AG09309 (cell line): Measurements from ENCODE around the gene FFAR1.

Experiments used
- DNase-seq: peaks from one replicate; pipeline ENCODE4 v3.0.0-alpha.2; 2010; ENCODE audit warnings: low read depth
- H3K4me3 ChIP-seq: 2 replicates; pipeline ENCODE4 v1.5.1; 2011; ENCODE audit warnings: mild to moderate bottlenecking, low read depth, low read length, moderate library complexity; ENCODE audit not compliant: control insufficient read depth
- TF ChIP-seq, protein P1 (sequence below): IDR thresholded peaks from 2 replicates; pipeline ENCODE4 v1.5.1; 2011; ENCODE audit warnings: mild to moderate bottlenecking, low read depth, low read length, inconsistent platforms; ENCODE audit not compliant: insufficient read depth, control insufficient read depth; ENCODE audit errors: missing control alignments

Gene FFAR1

DNA sequence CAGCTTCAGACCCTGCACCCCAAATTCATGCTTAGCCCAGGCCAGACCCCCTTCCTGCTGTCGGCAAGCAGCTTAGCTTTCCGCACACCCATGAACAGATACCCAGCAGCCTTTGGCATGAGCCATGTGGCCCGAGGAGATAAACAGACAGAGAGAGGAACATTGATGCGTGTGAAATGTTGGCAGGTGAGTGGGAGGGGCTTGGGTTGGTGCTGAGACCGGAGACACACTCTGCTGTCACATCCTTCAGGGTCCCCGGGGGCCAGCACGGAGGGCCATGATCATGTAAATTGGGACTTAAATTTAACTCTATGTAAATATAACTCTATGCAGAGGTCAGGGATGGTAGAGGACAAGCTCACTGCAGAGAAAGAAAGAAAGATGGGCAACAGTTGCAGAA is 17.2 kb upstream of the FFAR1 start:
- DNase-seq, result no peak
- H3K4me3 ChIP-seq, result no peak overlapping the region
- TF ChIP-seq, protein P1, sequence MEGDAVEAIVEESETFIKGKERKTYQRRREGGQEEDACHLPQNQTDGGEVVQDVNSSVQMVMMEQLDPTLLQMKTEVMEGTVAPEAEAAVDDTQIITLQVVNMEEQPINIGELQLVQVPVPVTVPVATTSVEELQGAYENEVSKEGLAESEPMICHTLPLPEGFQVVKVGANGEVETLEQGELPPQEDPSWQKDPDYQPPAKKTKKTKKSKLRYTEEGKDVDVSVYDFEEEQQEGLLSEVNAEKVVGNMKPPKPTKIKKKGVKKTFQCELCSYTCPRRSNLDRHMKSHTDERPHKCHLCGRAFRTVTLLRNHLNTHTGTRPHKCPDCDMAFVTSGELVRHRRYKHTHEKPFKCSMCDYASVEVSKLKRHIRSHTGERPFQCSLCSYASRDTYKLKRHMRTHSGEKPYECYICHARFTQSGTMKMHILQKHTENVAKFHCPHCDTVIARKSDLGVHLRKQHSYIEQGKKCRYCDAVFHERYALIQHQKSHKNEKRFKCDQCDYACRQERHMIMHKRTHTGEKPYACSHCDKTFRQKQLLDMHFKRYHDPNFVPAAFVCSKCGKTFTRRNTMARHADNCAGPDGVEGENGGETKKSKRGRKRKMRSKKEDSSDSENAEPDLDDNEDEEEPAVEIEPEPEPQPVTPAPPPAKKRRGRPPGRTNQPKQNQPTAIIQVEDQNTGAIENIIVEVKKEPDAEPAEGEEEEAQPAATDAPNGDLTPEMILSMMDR, result no peak

DNA sequence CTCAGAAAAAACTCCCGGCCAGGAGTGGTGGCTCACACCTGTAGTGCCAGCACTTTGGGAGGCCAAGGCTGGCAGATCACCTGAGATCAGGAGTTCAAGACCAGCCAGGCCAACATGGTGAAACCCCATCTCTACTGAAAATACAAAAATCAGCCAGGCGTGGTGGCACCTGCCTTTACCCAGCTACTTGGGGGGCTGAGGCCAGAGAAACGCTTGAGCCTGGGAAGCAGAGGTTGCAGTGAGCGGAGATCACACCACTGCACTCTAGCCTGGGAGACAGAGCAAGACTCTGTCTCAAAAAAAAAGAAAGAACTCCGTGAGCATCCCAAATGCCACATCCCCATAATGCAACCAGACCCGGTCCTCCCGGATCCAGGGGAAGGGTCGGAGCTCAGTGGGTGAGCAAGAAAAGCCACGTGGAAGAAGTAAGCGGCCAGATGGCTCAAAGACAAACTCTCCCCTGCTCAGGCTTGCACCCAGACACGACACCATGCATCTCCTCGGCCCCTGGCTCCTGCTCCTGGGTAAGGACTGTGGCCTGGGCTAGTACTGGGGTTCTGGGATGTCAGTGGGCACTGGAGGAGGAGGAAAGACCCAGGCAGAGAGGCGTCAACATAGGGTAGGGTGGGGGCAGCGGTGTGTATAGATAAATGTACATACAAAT is 16.0 kb upstream of the FFAR1 start:
- no peak for DNase-seq
- H3K4me3 ChIP-seq, result no peak overlapping the region
- TF ChIP-seq, protein P1, result no peak

DNA sequence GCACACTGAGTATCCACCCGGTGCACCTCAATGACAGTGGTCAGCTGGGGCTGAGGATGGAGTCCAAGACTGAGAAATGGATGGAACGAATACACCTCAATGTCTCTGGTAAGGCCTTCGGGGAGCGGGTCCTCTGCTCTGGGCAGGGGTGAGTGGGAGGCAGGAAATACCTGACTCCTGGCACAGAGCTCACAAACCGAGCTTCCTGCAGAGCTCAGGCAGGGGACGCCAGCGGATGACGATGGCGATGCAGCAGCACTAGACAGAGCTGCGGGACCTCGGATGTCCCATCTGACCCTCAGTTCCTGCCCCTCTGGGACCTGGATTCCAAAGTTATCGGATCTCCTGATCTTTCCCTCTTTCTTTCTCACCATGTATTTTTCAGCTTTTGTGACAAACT is 14.9 kb upstream of the FFAR1 start:
- DNase-seq, result no peak
- H3K4me3 ChIP-seq, result no peak overlapping the region
- TF ChIP-seq, protein P1, result no peak

DNA sequence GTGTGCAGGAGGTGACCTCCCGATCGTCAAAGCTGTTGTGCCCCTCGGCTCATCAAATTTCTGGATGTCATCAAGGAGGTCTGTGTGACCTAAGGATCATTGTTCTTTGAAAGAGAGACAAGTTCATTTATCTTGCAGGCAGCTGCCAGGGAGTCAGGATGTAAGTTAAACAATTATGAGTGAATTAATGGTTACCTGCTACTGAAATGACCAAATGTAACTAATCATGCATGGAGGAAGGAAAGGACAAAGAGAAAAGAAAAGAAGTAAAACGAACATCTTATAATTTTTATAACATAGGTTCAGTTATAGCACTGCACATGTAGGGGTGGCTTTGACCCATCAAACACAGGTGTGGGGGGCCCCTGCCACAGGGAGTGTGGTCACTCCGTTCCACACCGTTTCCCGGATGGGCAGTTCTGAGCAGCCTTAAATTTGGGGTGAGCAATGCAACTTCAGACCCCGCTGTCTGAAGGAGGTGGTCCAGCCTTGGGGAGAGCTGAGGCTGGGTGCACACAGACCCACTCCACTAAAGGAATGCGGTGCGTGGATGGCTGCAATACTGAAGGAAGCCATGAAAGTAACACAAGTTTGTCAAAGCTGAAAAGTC is 13.5 kb upstream of the FFAR1 start:
- no peak for DNase-seq
- no peak overlapping the region for H3K4me3 ChIP-seq
- TF ChIP-seq, protein P1, result no peak

DNA sequence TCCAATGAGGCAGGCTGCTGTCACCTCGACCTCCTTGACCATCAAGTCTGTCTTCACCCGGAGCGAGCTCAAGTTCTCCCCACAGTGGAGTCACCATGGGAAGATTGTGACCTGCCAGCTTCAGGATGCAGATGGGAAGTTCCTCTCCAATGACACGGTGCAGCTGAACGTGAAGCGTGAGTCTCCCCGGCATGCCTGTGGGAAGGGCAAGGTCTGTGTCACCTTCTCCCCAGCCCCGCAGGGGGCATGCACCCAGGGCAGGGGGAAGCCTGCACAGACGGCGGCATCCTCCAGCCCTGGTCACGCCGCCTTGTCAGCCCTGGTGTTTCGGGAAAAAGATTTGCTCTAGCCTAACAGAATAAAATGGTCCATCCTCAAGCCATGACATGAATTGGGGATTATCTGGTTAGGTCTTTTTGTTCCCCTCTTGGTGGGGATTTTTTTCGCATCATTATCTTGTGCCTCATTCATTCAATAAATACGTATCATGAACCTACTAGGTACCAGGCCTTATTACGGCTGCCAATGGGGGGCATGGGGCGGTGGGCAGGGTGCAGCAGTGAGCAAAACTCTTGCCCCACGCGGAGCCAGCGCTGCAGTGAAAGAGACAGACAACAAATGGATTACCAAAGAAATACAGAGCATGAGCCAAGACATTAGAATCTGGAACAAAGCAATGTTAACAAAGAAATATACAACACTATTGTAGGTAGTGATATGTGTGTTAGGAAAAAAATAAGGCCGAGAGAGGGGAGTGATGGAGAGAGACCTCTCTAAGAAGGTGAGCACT is 11.3 kb upstream of the FFAR1 start:
- H3K4me3 ChIP-seq, result no peak overlapping the region
- TF ChIP-seq, protein P1, result no peak
- DNase-seq, result no peak

DNA sequence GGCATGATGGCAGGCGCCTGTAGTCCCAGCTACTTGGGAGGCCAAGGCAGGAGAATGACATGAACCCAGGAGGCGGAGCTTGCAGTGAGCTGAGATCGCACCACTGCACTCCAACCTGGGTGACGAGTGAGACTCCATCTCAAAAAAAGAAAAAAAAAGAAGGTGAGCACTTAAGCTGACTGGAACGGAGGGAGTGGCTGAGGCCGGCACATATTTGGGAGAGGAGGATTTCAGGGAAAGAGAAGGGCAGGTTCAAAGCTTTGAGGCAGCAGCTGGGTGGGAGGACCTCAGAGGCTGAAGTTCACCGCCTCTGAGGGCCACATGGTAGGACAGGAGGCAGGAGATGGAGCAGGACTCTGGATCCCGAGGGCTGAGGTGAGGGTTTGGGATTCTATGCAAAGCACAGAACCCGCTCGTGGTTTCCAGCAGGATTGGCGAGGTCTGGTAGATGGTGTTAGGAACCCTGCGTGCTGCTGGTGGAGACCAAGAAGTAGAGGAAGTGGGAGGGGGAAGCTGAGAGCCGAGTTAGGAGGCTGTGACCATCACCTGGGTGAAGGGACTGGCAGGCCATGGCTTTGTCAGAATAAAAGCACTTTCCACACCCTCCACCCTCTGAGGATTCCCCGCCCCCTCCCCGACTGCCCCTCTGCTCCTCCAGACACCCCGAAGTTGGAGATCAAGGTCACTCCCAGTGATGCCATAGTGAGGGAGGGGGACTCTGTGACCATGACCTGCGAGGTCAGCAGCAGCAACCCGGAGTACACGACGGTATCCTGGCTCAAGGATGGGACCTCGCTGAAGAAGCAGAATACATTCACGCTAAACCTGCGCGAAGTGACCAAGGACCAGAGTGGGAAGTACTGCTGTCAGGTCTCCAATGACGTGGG is 10.4 kb upstream of the FFAR1 start:
- H3K4me3 ChIP-seq, result no peak overlapping the region
- TF ChIP-seq, protein P1, result no peak
- DNase-seq, result no peak
